ENCODE data around the gene CRYAB. TPM values are rescaled to one million over a fixed set of nuclear protein-coding genes. Genes with fewer than 3 reads are reported as not detected.

Gene CRYAB
- total RNA-seq, 2 donors from 2014 or later = 10.4 to 61.0 TPM

DNA sequence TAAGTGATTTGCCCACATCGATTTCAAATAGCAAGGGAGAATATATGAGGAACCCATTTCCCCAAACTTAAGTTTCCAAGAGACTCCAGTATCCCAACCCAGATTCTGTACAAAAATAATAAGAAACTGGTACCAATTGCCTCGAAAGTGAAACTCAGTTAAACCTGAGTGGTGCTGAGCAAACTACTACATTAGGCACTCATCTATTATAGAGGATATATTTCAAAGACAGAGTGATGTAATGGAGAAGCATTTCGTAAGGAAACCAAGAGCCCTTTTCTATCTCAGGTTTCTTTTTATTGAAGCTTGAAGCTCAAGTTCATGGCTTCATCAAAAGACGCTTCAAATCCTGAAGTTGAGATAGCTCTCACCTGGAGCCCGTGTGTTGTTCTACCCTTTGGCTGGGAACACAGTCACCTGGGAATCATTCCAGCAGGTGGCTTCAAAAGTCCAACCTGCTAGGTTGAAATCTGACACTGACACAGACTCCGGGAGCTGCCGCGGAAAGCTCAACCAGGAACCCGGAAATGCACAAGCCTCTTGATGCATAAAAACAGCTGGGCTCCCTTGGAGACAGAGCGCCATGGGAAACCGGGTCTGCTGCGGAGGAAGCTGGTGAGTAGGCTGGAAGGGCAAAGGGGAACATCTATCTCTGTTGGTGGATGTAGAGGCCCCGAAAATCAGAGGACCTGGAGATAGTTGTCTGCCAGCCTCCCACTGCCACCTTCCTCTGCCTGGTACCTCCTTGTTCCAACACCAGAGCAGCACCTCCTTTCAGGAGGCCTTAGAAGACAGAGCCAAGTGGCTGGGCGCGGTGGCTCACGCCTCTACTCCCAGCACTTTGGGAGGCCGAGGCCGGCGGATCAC is 7.1 kb upstream of the CRYAB start, which contains the start of gene C11orf52:
TSS of gene C11orf52 (plus strand) at position 524 of the 867 bp plus-strand sequence. CDS start at position 584, 60 bp downstream.
- intact Hi-C loops (cut with DNase I) = no loop called here
- no peaks in the 10 kb centered on the region for H3K27me3 ChIP-seq
- peaks cover 52% of the 10 kb centered on the region for H3K4me1 ChIP-seq
- peak in 2 of 3 donors; percentile 84 to 88 for TF ChIP-seq POLR2A (IDR thresholded peaks at IDR 0.05)
- TF ChIP-seq, protein P1, sequence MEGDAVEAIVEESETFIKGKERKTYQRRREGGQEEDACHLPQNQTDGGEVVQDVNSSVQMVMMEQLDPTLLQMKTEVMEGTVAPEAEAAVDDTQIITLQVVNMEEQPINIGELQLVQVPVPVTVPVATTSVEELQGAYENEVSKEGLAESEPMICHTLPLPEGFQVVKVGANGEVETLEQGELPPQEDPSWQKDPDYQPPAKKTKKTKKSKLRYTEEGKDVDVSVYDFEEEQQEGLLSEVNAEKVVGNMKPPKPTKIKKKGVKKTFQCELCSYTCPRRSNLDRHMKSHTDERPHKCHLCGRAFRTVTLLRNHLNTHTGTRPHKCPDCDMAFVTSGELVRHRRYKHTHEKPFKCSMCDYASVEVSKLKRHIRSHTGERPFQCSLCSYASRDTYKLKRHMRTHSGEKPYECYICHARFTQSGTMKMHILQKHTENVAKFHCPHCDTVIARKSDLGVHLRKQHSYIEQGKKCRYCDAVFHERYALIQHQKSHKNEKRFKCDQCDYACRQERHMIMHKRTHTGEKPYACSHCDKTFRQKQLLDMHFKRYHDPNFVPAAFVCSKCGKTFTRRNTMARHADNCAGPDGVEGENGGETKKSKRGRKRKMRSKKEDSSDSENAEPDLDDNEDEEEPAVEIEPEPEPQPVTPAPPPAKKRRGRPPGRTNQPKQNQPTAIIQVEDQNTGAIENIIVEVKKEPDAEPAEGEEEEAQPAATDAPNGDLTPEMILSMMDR (IDR thresholded peaks at IDR 0.05) = peak in 4 of 7 experiments; percentile 21 to 44 (median 26)
- DNase-seq (peak; percentile 92 to 96 (median 95)), ATAC-seq (peak; percentile 93)
- no peaks in the 10 kb centered on the region for H3K9me3 ChIP-seq
- peak within 1 kb of the TSS; percentile 78 to 94 (median 88) for H3K27ac ChIP-seq
- H3K36me3 ChIP-seq (replicated peaks in 1 of 2; ENCODE audit: insufficient read depth in 1 of 2, low read depth in 2 of 2) = no peaks in the 10 kb centered on the region
- peak within 1 kb of the TSS in 1 of 2 donors; percentile 11 for H3K4me3 ChIP-seq
- WGBS, 2 donors = 13 to 24% methylated on average over 16 to 19 of the region's 19 CpGs

DNA sequence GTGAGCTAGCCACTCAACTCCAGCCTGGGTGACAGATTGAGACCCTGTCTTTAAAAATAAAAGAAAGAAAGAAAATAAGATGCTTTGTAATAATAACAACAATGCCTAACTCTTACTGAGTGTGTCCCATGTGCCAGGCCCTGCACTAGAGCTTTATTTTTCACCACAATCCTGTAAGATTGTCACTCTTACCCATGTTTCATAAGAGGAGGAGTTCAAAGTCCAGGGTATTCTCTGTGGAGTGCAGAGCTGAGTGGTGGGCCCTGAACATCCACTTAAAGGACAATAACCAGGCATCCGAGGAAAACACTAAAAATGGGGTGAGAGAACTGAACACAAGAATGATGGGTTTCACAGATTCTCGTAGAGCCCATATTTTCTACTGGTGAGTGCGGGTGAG is 6.2 kb upstream of the CRYAB start:
- Histone ChIP-seq H3K27me3 (no peaks in the 10 kb centered on the region), H3K36me3 (replicated peaks in 1 of 2; ENCODE audit: insufficient read depth in 1 of 2, low read depth in 2 of 2) (no peaks in the 10 kb centered on the region), H3K4me1 (peaks cover 50% of the 10 kb centered on the region), H3K4me3 (no peak overlapping the region), H3K9me3 (no peaks in the 10 kb centered on the region), H3K27ac (peak overlapping the region; percentile 78 to 94 (median 88))
- intact Hi-C loops (cut with DNase I) = no loop called here
- DNase-seq (no peak), ATAC-seq (no peak)
- 77 to 88% methylated on average over 3 of the region's 3 CpGs for WGBS, 2 donors
- TF ChIP-seq, protein P1 (IDR thresholded peaks at IDR 0.05) = no peak
- TF ChIP-seq POLR2A (IDR thresholded peaks at IDR 0.05) = no peak

DNA sequence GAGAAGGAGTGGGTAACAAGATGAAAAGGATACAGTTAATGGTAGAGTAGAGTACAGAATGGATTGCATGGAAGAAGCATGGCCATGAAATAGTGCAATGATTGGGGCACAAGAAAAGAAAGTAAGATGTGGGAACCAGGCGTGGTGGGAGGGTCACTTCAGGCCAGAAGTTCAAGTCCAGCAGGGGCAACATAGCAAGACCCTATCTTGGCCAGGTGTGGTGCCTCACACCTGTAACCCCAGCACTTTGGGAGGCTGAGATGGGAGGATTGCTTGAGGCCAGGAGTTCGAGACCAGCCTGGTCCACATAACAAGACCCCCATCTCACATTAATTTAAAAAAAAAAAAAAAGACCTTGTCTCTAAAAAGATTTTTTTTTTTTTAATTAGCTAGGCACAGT is 5.7 kb upstream of the CRYAB start:
- Histone ChIP-seq H3K36me3 (replicated peaks in 1 of 2; ENCODE audit: insufficient read depth in 1 of 2, low read depth in 2 of 2) (no peaks in the 10 kb centered on the region), H3K4me3 (no peak overlapping the region), H3K27me3 (no peaks in the 10 kb centered on the region), H3K27ac (peak overlapping the region in 3 of 4 donors; percentile 88 to 94 (median 89)), H3K4me1 (peaks cover 49% of the 10 kb centered on the region), H3K9me3 (no peaks in the 10 kb centered on the region)
- no peak for TF ChIP-seq POLR2A (IDR thresholded peaks at IDR 0.05)
- TF ChIP-seq, protein P1 (IDR thresholded peaks at IDR 0.05) = no peak
- ATAC-seq = no peak
- WGBS, 2 donors = 87 to 97% methylated on average over 2 of the region's 2 CpGs
- intact Hi-C loops (cut with DNase I) = no loop called here
- no peak for DNase-seq

DNA sequence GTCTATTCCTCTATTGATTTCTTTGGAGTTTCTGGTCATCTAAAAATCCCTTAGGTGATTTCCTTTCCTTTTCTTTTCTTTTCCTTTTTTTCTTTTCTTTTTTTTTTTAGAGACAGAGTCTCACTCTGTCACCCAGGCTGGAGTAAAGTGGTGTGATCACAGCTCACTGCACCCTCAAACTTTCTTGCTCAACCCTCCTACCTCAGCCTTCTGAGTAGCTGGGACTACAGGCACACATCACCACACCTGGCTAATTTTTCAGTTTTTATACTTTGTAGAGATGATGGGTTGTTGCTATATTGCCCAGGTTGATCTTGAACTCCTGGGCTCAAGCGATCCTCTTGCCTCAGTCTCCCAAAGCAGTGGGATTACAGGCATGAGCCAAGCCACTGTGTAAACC is 5.2 kb upstream of the CRYAB start:
- peaks cover 50% of the 10 kb centered on the region for H3K4me1 ChIP-seq

More for the DNA sequence above, 5.2 kb upstream of the CRYAB start:
- Histone ChIP-seq H3K9me3 (no peaks in the 10 kb centered on the region), H3K36me3 (replicated peaks in 1 of 2; ENCODE audit: insufficient read depth in 1 of 2, low read depth in 2 of 2) (no peaks in the 10 kb centered on the region), H3K4me3 (no peak overlapping the region), H3K27me3 (no peaks in the 10 kb centered on the region), H3K27ac (peak overlapping the region in 3 of 4 donors; percentile 88 to 94 (median 89))
- DNase-seq (no peak), ATAC-seq (no peak)
- TF ChIP-seq, protein P1 (IDR thresholded peaks at IDR 0.05) = no peak
- intact Hi-C loops (cut with DNase I) = no loop called here
- 87 to 100% methylated on average over 1 of the region's 1 CpG for WGBS, 2 donors
